GM12878 (cell line): ENCODE results near the gene SHC2. TPM values are rescaled to one million over a fixed set of nuclear protein-coding genes. Genes with fewer than 3 reads are reported as not detected.

Experiments used
- ATAC-seq: fragments of 200-7000 bp; cut with Tn5 transposase; 3 replicates; pipeline ENCODE4 v1.9.1; 2020; ENCODE audit warnings: mild to moderate bottlenecking, moderate library complexity
- BruUV-seq: library from RNA; stranded (reverse); fragments of 400-500 nt; replicated peaks from 2 replicates; lab custom pipeline; 2021; lab: Mats Ljungman, UMichigan
- CTCF ChIA-PET: fragments of 300-600 bp; sonication (Branson Sonifier 250); formaldehyde crosslinking; extraction: SDS; loops from one replicate; lab custom pipeline; 2021; ENCODE audit warnings: inconsistent platforms; lab: Yijun Ruan, JAX
- POLR2A ChIA-PET: fragments of 350-600 bp; formaldehyde crosslinking; extraction: SDS; loops from one replicate; lab custom pipeline; 2021; ENCODE audit warnings: inconsistent platforms; lab: Charles Lee
- RAD21 ChIA-PET: fragments of 300-600 bp; sonication (Branson Sonifier 250); formaldehyde crosslinking; loops from one replicate; lab custom pipeline; 2023; ENCODE audit warnings: antibody characterized with exemption; ENCODE audit not compliant: unreplicated experiment; lab: Charles Lee
- SMC1A ChIA-PET: fragments of 300-600 bp; sonication (Branson Sonifier 250); formaldehyde crosslinking; loops from one replicate; lab custom pipeline; 2023; ENCODE audit not compliant: unreplicated experiment, uncharacterized antibody; lab: Charles Lee
- DNase-seq: peaks from one replicate; pipeline ENCODE4 v3.0.0-alpha.2; 2011; ENCODE audit warnings: low read depth, low spot score
- FAIRE-seq: peaks from 3 replicates; lab custom pipeline; 2011; peaks lifted over from hg19 to GRCh38; lab: Jason Lieb, UNC
- H2AFZ ChIP-seq: 2 replicates; pipeline ENCODE4 v1.6.0; 2011; ENCODE audit warnings: low read depth, low read length, control low read depth; ENCODE audit not compliant: control insufficient read depth
- H3K27ac ChIP-seq: 2 replicates; pipeline ENCODE4 v1.5.1; 2011; ENCODE audit warnings: control low read depth; ENCODE audit not compliant: control insufficient read depth, insufficient read depth
- H3K27me3 ChIP-seq, 2 experiments: replicated peaks in 1 of 2; 2 replicates each; pipeline versions ENCODE4 v1.6.0 to v1.6.1; 2011; ENCODE audit warnings: low read length in 1 of 2; ENCODE audit not compliant: control insufficient read depth in 2 of 2, insufficient read depth in 2 of 2
- H3K36me3 ChIP-seq, 2 experiments: 2 replicates each; pipeline ENCODE4 v1.5.1; 2011; ENCODE audit warnings: low read length in 1 of 2; ENCODE audit not compliant: control insufficient read depth in 2 of 2, insufficient read depth in 2 of 2
- H3K4me1 ChIP-seq: 2 replicates; pipeline ENCODE4 v1.6.1; 2011; ENCODE audit warnings: mild to moderate bottlenecking, low read length, moderate library complexity, mixed read lengths; ENCODE audit not compliant: control insufficient read depth, insufficient read depth
- H3K4me2 ChIP-seq: 2 replicates; pipeline ENCODE4 v1.6.0; 2011; ENCODE audit warnings: control low read depth; ENCODE audit not compliant: control insufficient read depth, insufficient read depth
- H3K4me3 ChIP-seq: fragments of 200-600 bp; sonication (generic); 2 replicates; pipeline ENCODE4 v1.5.1; 2016
- H3K79me2 ChIP-seq: 2 replicates; pipeline ENCODE4 v1.6.0; 2011; ENCODE audit warnings: low read length; ENCODE audit not compliant: control insufficient read depth, insufficient read depth
- H3K9ac ChIP-seq: 2 replicates; pipeline ENCODE4 v1.8.0; 2011; ENCODE audit warnings: low read length, control low read depth, mixed read lengths; ENCODE audit not compliant: control insufficient read depth, insufficient read depth
- H3K9me3 ChIP-seq: replicated peaks from 3 replicates; pipeline ENCODE4 v1.5.1; 2011; ENCODE audit warnings: mild to moderate bottlenecking, low read length; ENCODE audit not compliant: control insufficient read depth, insufficient read depth
- H4K20me1 ChIP-seq: 2 replicates; pipeline ENCODE4 v1.6.0; 2011; ENCODE audit not compliant: control insufficient read depth, insufficient read depth
- CEBPB ChIP-seq, 2 experiments: fragments of 150-350 bp in 1 of 2; IDR thresholded peaks; 2 replicates each; pipeline ENCODE4 v1.6.1; 2012 to 2014; ENCODE audit warnings: low read depth in 2 of 2, low read length in 2 of 2, borderline replicate concordance in 1 of 2, inconsistent platforms in 1 of 2
- EGR1 ChIP-seq, 2 experiments: IDR thresholded peaks; 1 replicate in 1 of 2; 2 replicates in 1 of 2; pipeline ENCODE4 v1.6.1; 2011 to 2012; ENCODE audit warnings: low read depth in 2 of 2, low read length in 2 of 2, borderline replicate concordance in 1 of 2, mild to moderate bottlenecking in 1 of 2, moderate library complexity in 1 of 2
- KLF5 ChIP-seq: fragments of 450-650 bp; IDR thresholded peaks from 2 replicates; pipeline ENCODE4 v1.6.1; 2014; ENCODE audit warnings: mild to moderate bottlenecking; ENCODE audit not compliant: partially characterized antibody
- NR2C2 ChIP-seq: IDR thresholded peaks from 2 replicates; pipeline ENCODE4 v1.6.1; 2011; ENCODE audit warnings: borderline replicate concordance, low read depth; ENCODE audit not compliant: control insufficient read depth, insufficient read length
- SMARCA5 ChIP-seq: fragments of 450-650 bp; IDR thresholded peaks from 2 replicates; pipeline ENCODE4 v1.6.1; 2017; ENCODE audit warnings: mild to moderate bottlenecking
- ZNF622 ChIP-seq: fragments of 450-650 bp; IDR thresholded peaks from 2 replicates; pipeline ENCODE4 v1.6.1; 2017; ENCODE audit warnings: mild to moderate bottlenecking, inconsistent platforms
- WGBS: methylation state at CpG from one replicate; pipeline ENCODE4 v1.1.6; 2016; ENCODE audit warnings: low lambda C conversion rate; ENCODE audit not compliant: insufficient replicate concordance, insufficient coverage; ENCODE audit errors: missing lambda C conversion rate; 5-methylcytosine and 5-hydroxymethylcytosine counted together
- in situ Hi-C: fragments of 300-500 bp; cut with MboI; formaldehyde crosslinking; loops from 9 replicates; pipeline ENCODE4 v1.14.3; 2018; ENCODE audit warnings: mixed read lengths
- intact Hi-C: fragments of 100-400 bp; cut with micrococcal nuclease; formaldehyde crosslinking; loops from one replicate; pipeline ENCODE4 v1.14.2; 2022; ENCODE audit not compliant: unreplicated experiment
- polyA plus RNA-seq, 11 experiments: library from polyadenylated mRNA; depleted of rRNA in 4 of 11; unstranded in 6 of 11; stranded (reverse) in 5 of 11; fragments of >200 nt; fragmentation: Nextera tagmentation in 4 of 11; fragmentation: Illumina TruSeq in 1 of 11; extraction: Ambion mirVana in 4 of 11; extraction: Trizol in 1 of 11; gene quantifications; 1 replicate in 1 of 11; 2 replicates in 10 of 11; pipeline versions ENCODE4 v1.2.1 to v1.2.3, GENCODE V29; 2011 to 2016; ENCODE audit warnings: inconsistent platforms in 2 of 11, missing spikeins in 2 of 11, low read depth in 1 of 11
- total RNA-seq, 4 experiments: library from RNA; depleted of rRNA in 3 of 4; stranded (reverse); fragments of >200 nt in 3 of 4; fragmentation: Illumina TruSeq in 1 of 4; extraction: Trizol in 1 of 4; gene quantifications; 2 replicates each; pipeline versions ENCODE4 v1.2.1 to v1.2.3, GENCODE V29; 2013 to 2021
- TF ChIP-seq, protein P1 (sequence below): IDR thresholded peaks from 2 replicates; pipeline ENCODE4 v1.6.1; 2012; ENCODE audit warnings: low read length, inconsistent platforms
- TF ChIP-seq, protein P2 (sequence below): IDR thresholded peaks from 2 replicates; pipeline ENCODE4 v1.6.1; 2012; ENCODE audit warnings: mild to moderate bottlenecking, low read depth, low read length
- TF ChIP-seq, protein P3 (sequence below): IDR thresholded peaks from 2 replicates; pipeline ENCODE4 v1.6.1; 2012; ENCODE audit warnings: low read depth, low read length, improper control_type of control experiment
- TF ChIP-seq, protein P4 (sequence below): fragments of 450-650 bp; IDR thresholded peaks from 2 replicates; pipeline ENCODE4 v1.6.1; 2016; ENCODE audit warnings: mild to moderate bottlenecking, moderate library complexity, borderline replicate concordance
- TF ChIP-seq, protein P5 (sequence below): IDR thresholded peaks from 2 replicates; pipeline ENCODE4 v1.6.1; 2011; ENCODE audit warnings: borderline replicate concordance, low read depth, mild to moderate bottlenecking, moderate library complexity, mixed read lengths, low read length; ENCODE audit not compliant: insufficient read depth; ENCODE audit errors: extremely low read length

Gene SHC2
- total and polyA plus RNA-seq, 10 of the 15 experiments (the other 5 are each of a cell fraction or from before 2014, with no cell fraction given) = 0.08 TPM; not detected in 9

DNA sequence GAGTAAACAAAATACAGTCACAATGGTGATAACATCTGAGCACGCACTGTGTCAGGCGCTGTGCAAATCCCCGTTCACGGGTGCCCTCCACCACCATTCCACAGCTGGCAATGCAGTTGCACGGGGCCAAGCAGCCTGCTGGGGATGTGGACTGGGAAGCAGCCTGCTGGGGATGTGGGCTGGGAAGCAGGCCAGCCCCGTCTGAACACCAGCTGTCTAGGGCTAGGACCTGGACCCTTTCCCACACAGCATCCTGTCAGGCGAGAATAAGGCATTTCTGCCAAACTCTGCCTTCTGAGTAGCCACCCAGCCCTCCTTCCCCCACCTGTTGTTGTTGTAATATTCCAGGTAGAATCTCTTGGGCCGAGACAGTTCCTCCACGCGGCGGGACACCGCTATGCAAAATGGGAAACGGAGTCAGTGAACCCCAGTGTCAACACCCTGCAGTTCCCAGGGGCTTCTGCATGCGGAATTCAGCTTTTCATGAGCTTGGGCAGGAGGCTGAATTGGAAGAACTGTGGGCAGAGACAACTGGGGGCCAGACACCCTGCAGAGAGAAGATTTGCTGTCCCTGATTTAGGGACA is 88.4 kb downstream of the SHC2 start:
- in situ Hi-C loops = no loop called here
- ATAC-seq (no peak), DNase-seq (no peak), FAIRE-seq (no peak)
- no TSS peak for BruUV-seq
- ChIA-PET SMC1A (no interaction called here), CTCF (no interaction called here), RAD21 (no interaction called here), POLR2A (no interaction called here)
- intact Hi-C loops = no loop called here
- Histone ChIP-seq H3K36me3 (no peaks in the 10 kb centered on the region), H2AFZ (no peak overlapping the region), H3K4me3 (no peak overlapping the region), H4K20me1 (no peaks in the 10 kb centered on the region), H3K79me2 (no peaks in the 10 kb centered on the region), H3K4me1 (no peaks in the 10 kb centered on the region), H3K9ac (no peak overlapping the region), H3K27ac (no peak overlapping the region), H3K4me2 (no peak overlapping the region), H3K27me3 (no peaks in the 10 kb centered on the region), H3K9me3 (no peaks in the 10 kb centered on the region)
- TF ChIP-seq SMARCA5 (no peak), EGR1 (IDR thresholded peaks at IDR 0.05; ENCODE audit: borderline replicate concordance in 1 of 2, low read depth in 2 of 2, low read length in 2 of 2) (no peak), KLF5 (no peak), CEBPB (IDR thresholded peaks at IDR 0.05; ENCODE audit: borderline replicate concordance in 1 of 2, low read depth in 2 of 2, low read length in 2 of 2) (no peak), ZNF622 (no peak), NR2C2 (no peak)
- TF ChIP-seq, protein P1, sequence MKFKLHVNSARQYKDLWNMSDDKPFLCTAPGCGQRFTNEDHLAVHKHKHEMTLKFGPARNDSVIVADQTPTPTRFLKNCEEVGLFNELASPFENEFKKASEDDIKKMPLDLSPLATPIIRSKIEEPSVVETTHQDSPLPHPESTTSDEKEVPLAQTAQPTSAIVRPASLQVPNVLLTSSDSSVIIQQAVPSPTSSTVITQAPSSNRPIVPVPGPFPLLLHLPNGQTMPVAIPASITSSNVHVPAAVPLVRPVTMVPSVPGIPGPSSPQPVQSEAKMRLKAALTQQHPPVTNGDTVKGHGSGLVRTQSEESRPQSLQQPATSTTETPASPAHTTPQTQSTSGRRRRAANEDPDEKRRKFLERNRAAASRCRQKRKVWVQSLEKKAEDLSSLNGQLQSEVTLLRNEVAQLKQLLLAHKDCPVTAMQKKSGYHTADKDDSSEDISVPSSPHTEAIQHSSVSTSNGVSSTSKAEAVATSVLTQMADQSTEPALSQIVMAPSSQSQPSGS = no peak
- TF ChIP-seq, protein P2, sequence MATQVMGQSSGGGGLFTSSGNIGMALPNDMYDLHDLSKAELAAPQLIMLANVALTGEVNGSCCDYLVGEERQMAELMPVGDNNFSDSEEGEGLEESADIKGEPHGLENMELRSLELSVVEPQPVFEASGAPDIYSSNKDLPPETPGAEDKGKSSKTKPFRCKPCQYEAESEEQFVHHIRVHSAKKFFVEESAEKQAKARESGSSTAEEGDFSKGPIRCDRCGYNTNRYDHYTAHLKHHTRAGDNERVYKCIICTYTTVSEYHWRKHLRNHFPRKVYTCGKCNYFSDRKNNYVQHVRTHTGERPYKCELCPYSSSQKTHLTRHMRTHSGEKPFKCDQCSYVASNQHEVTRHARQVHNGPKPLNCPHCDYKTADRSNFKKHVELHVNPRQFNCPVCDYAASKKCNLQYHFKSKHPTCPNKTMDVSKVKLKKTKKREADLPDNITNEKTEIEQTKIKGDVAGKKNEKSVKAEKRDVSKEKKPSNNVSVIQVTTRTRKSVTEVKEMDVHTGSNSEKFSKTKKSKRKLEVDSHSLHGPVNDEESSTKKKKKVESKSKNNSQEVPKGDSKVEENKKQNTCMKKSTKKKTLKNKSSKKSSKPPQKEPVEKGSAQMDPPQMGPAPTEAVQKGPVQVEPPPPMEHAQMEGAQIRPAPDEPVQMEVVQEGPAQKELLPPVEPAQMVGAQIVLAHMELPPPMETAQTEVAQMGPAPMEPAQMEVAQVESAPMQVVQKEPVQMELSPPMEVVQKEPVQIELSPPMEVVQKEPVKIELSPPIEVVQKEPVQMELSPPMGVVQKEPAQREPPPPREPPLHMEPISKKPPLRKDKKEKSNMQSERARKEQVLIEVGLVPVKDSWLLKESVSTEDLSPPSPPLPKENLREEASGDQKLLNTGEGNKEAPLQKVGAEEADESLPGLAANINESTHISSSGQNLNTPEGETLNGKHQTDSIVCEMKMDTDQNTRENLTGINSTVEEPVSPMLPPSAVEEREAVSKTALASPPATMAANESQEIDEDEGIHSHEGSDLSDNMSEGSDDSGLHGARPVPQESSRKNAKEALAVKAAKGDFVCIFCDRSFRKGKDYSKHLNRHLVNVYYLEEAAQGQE = no peak
- TF ChIP-seq, protein P3, sequence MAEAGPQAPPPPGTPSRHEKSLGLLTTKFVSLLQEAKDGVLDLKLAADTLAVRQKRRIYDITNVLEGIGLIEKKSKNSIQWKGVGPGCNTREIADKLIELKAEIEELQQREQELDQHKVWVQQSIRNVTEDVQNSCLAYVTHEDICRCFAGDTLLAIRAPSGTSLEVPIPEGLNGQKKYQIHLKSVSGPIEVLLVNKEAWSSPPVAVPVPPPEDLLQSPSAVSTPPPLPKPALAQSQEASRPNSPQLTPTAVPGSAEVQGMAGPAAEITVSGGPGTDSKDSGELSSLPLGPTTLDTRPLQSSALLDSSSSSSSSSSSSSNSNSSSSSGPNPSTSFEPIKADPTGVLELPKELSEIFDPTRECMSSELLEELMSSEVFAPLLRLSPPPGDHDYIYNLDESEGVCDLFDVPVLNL = no peak
- TF ChIP-seq, protein P4, sequence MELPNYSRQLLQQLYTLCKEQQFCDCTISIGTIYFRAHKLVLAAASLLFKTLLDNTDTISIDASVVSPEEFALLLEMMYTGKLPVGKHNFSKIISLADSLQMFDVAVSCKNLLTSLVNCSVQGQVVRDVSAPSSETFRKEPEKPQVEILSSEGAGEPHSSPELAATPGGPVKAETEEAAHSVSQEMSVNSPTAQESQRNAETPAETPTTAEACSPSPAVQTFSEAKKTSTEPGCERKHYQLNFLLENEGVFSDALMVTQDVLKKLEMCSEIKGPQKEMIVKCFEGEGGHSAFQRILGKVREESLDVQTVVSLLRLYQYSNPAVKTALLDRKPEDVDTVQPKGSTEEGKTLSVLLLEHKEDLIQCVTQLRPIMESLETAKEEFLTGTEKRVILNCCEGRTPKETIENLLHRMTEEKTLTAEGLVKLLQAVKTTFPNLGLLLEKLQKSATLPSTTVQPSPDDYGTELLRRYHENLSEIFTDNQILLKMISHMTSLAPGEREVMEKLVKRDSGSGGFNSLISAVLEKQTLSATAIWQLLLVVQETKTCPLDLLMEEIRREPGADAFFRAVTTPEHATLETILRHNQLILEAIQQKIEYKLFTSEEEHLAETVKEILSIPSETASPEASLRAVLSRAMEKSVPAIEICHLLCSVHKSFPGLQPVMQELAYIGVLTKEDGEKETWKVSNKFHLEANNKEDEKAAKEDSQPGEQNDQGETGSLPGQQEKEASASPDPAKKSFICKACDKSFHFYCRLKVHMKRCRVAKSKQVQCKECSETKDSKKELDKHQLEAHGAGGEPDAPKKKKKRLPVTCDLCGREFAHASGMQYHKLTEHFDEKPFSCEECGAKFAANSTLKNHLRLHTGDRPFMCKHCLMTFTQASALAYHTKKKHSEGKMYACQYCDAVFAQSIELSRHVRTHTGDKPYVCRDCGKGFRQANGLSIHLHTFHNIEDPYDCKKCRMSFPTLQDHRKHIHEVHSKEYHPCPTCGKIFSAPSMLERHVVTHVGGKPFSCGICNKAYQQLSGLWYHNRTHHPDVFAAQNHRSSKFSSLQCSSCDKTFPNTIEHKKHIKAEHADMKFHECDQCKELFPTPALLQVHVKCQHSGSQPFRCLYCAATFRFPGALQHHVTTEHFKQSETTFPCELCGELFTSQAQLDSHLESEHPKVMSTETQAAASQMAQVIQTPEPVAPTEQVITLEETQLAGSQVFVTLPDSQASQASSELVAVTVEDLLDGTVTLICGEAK = no peak
- TF ChIP-seq, protein P5, sequence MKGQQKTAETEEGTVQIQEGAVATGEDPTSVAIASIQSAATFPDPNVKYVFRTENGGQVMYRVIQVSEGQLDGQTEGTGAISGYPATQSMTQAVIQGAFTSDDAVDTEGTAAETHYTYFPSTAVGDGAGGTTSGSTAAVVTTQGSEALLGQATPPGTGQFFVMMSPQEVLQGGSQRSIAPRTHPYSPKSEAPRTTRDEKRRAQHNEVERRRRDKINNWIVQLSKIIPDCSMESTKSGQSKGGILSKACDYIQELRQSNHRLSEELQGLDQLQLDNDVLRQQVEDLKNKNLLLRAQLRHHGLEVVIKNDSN = no peak
- 40% methylated on average over 14 of the region's 14 CpGs for WGBS
